ENCODE data around the gene MMP24OS. TPM values are rescaled to one million over a fixed set of nuclear protein-coding genes. Genes with fewer than 3 reads are reported as not detected.

Gene MMP24OS
- total RNA-seq, 1 donor from 2014 or later, result 94.6 TPM

DNA sequence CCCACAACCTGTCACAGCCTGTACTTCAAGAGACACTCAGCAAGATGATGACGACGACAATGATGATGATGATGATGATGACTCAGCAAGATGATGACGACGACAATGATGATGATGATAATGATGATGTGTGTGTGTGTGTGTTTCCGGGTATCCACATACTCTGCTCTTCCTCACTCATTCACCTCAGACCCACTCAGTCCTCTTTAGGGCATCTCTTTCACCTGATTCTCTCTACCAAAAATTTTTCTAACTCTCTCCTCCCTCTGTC, 7.8 kb upstream of the MMP24OS start:
- no peak overlapping the region for H3K27ac Mint-ChIP-seq (ENCODE audit: unreplicated experiment)
- H3K4me3 Mint-ChIP-seq (ENCODE audit: unreplicated experiment), result peak overlapping the region; percentile 93
- DNase-seq (ENCODE audit: low spot score), result no peak
- no peaks in the 10 kb centered on the region for H3K27me3 Mint-ChIP-seq (ENCODE audit: low read depth)
- TF ChIP-seq, protein P1, sequence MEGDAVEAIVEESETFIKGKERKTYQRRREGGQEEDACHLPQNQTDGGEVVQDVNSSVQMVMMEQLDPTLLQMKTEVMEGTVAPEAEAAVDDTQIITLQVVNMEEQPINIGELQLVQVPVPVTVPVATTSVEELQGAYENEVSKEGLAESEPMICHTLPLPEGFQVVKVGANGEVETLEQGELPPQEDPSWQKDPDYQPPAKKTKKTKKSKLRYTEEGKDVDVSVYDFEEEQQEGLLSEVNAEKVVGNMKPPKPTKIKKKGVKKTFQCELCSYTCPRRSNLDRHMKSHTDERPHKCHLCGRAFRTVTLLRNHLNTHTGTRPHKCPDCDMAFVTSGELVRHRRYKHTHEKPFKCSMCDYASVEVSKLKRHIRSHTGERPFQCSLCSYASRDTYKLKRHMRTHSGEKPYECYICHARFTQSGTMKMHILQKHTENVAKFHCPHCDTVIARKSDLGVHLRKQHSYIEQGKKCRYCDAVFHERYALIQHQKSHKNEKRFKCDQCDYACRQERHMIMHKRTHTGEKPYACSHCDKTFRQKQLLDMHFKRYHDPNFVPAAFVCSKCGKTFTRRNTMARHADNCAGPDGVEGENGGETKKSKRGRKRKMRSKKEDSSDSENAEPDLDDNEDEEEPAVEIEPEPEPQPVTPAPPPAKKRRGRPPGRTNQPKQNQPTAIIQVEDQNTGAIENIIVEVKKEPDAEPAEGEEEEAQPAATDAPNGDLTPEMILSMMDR (IDR thresholded peaks at IDR 0.05), result no peak
- H3K9me3 Mint-ChIP-seq (ENCODE audit: low read depth), result no peaks in the 10 kb centered on the region
- peaks cover 4% of the 10 kb centered on the region for H3K36me3 Mint-ChIP-seq (ENCODE audit: low read depth)
- peaks cover 28% of the 10 kb centered on the region for H3K4me1 Mint-ChIP-seq (ENCODE audit: low read depth)

DNA sequence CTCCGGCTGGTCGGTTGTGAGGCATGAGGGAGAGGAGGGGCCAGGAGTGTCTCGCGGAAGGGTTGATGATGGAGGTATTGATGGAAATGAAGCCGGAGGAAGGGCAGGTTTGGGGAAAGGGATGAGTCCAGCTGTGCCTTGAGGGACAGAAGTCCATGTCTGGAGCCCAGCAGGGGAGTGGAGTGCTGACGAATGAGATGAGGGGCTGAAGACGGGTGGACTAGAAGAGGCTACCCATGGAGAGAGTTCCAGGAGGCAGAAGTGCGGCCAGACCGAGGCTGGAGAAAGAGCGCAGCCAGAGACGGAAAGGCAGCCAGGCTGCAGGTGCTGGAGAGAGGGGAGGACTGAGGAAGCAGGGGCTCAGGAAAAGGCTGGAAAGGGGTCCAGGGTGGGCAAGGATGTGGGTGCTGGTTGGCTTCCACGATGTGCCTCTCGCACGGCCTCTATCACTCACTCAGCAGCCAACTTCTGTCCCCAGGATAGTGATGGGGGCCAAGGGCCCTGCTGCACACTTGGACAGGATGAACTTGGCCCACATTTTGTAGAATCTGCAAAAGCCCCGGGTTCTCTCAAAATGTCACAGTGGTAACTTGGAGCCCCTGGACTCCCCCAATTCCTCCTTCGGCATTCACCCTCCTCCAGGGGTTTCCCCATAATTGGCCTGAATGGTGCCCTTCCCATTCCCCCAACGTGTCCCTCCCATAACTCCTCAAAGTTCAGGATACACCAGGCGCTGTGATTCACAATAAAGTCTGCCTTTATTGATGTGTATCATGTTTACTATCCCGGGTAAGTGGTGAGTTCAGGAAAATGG, 7.3 kb upstream of the MMP24OS start:
- Mint-ChIP-seq H3K27me3 (ENCODE audit: low read depth) (no peaks in the 10 kb centered on the region), H3K4me3 (ENCODE audit: unreplicated experiment) (peak overlapping the region; percentile 93), H3K9me3 (ENCODE audit: low read depth) (no peaks in the 10 kb centered on the region), H3K27ac (ENCODE audit: unreplicated experiment) (peak overlapping the region; percentile 97), H3K4me1 (ENCODE audit: low read depth) (peaks cover 30% of the 10 kb centered on the region), H3K36me3 (ENCODE audit: low read depth) (peaks cover 6% of the 10 kb centered on the region)
- TF ChIP-seq, protein P1 (IDR thresholded peaks at IDR 0.05), result no peak
- no peak for DNase-seq (ENCODE audit: low spot score)

GRCh38 chr20:35284267-35284991, 6.5 kb upstream of the MMP24OS start, which contains the start of gene EIF6:
EIF6 (minus strand) TSS chr20:35284772; CDS start chr20:35284487, 285 bp downstream.
- H3K36me3 Mint-ChIP-seq (ENCODE audit: low read depth), result peaks cover 12% of the 10 kb centered on the region
- H3K27ac Mint-ChIP-seq (ENCODE audit: unreplicated experiment), result peak within 1 kb of the TSS; percentile 97
- H3K27me3 Mint-ChIP-seq (ENCODE audit: low read depth), result no peaks in the 10 kb centered on the region
- DNase-seq (ENCODE audit: low spot score), result no peak
- H3K9me3 Mint-ChIP-seq (ENCODE audit: low read depth), result no peaks in the 10 kb centered on the region
- TF ChIP-seq, protein P1 (IDR thresholded peaks at IDR 0.05), result no peak
- peak within 1 kb of the TSS; percentile 93 for H3K4me3 Mint-ChIP-seq (ENCODE audit: unreplicated experiment)
- H3K4me1 Mint-ChIP-seq (ENCODE audit: low read depth), result peaks cover 33% of the 10 kb centered on the region

DNA sequence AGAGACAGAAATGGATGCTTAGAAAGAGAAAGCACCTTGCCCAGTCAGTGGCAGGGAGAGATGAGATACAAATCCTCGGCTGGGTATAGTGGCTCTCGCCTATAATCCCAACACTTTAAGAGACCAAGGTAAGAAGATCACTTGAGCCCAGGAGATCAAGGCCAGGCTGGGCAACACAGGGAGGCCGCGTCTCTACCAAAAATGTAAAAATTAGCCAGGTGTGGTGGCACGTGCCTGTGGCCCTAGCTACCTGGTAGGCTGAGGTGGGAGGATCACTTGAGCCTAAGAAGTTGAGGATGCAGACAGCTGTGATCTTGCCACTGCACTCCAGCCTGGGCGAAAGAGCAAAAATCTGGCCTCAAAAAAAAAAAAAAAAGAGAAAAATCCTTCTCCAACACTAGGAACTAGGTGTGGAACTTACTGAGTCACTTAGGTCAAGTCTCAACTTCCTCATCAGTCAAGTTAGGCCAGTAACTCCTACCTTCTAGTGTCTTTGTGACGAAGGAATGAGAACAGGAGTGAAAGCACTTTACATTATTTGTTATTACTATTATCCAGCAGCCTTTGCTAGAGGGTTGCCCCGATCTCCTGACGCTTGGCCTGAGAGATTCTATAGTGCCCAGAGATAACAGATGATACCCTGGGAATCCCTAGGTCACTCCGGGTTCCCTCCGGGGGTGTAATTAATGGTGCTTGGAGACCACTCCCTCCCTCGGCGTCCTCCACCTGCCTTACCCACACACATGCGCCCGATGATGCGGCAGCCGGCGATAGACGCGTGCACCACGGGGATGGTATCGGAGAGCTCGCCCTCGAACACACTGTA, 5.7 kb upstream of the MMP24OS start:
- Mint-ChIP-seq H3K4me3 (ENCODE audit: unreplicated experiment) (peak overlapping the region; percentile 93), H3K36me3 (ENCODE audit: low read depth) (peaks cover 19% of the 10 kb centered on the region), H3K4me1 (ENCODE audit: low read depth) (peaks cover 33% of the 10 kb centered on the region), H3K27me3 (ENCODE audit: low read depth) (no peaks in the 10 kb centered on the region), H3K27ac (ENCODE audit: unreplicated experiment) (peak overlapping the region; percentile 97), H3K9me3 (ENCODE audit: low read depth) (no peaks in the 10 kb centered on the region)
- no peak for DNase-seq (ENCODE audit: low spot score)
- TF ChIP-seq, protein P1 (IDR thresholded peaks at IDR 0.05), result no peak
